GM12864 (cell line): ENCODE measurements around the gene MAP3K4.
"Not testable (repeated sequence)": the region's sequence is repeated elsewhere in the genome, so short reads cannot be mapped to it uniquely, and the experiment has no call there.

ENCODE experiments used
- DNase-seq: peaks from one replicate; pipeline ENCODE4 v3.0.0-alpha.2; 2011; ENCODE audit warnings: low read depth
- H3K4me3 ChIP-seq: 2 replicates; pipeline ENCODE4 v1.5.1; 2011; ENCODE audit warnings: mild to moderate bottlenecking, low read depth, low read length, control low read depth
- TF ChIP-seq, protein P1 (sequence below): IDR thresholded peaks from 2 replicates; pipeline ENCODE4 v1.5.1; 2011; ENCODE audit warnings: low read depth, mild to moderate bottlenecking, moderate library complexity, low read length, control low read depth, inconsistent platforms; ENCODE audit errors: missing control alignments

Gene MAP3K4

GRCh38 chr6:161115468-161115867, 123.9 kb downstream of the MAP3K4 start:
- TF ChIP-seq, protein P1, sequence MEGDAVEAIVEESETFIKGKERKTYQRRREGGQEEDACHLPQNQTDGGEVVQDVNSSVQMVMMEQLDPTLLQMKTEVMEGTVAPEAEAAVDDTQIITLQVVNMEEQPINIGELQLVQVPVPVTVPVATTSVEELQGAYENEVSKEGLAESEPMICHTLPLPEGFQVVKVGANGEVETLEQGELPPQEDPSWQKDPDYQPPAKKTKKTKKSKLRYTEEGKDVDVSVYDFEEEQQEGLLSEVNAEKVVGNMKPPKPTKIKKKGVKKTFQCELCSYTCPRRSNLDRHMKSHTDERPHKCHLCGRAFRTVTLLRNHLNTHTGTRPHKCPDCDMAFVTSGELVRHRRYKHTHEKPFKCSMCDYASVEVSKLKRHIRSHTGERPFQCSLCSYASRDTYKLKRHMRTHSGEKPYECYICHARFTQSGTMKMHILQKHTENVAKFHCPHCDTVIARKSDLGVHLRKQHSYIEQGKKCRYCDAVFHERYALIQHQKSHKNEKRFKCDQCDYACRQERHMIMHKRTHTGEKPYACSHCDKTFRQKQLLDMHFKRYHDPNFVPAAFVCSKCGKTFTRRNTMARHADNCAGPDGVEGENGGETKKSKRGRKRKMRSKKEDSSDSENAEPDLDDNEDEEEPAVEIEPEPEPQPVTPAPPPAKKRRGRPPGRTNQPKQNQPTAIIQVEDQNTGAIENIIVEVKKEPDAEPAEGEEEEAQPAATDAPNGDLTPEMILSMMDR, result no peak
- DNase-seq, result no peak
- no peak overlapping the region for H3K4me3 ChIP-seq

DNA sequence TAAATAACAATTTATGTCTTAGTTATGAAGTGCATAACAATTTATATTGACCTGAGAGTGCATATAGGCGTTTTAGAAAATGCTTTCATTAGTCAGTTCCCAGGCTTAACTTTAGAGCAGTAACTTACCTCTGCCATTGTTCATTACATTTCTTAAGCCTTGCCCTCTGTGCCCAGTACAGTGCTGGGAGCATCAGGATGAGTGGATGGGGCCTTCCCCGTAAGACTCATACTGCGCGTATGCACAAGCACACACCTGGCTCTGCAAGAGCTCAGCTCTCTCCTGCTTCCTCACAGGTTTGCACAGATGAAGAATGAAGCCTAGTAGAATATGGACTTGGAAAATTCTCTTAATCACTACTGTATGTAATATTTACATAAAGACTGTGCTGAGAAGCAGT, 125.0 kb downstream of the MAP3K4 start:
- DNase-seq, result no peak
- no peak overlapping the region for H3K4me3 ChIP-seq
- TF ChIP-seq, protein P1, result no peak

DNA sequence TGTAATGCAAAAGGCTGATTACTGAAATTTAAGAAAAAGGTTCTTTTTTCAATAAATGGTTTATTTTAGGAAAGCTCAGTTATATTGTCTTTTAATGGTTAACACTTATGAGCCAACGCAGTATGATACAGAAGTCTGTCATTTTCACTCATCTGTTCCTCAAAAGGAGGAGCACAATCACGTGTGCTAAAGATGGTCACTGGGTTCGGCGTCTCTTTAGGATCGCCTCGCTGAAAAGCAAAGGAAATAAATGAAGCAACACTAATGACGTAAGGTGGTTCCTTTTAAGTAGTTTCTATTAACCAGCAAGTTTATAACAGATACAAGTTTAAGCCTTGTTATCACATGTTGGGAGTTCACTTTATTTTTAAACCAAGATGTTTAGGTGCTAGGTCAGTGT, 125.7 kb downstream of the MAP3K4 start:
- TF ChIP-seq, protein P1, result no peak
- no peak overlapping the region for H3K4me3 ChIP-seq
- no peak for DNase-seq

- H3K4me3 ChIP-seq, result no peak overlapping the region
- TF ChIP-seq, protein P1, result no peak
- DNase-seq, result no peak
These were observed 126.4 kb downstream of the MAP3K4 start for GRCh38 chr6:161117942-161118341.

DNA sequence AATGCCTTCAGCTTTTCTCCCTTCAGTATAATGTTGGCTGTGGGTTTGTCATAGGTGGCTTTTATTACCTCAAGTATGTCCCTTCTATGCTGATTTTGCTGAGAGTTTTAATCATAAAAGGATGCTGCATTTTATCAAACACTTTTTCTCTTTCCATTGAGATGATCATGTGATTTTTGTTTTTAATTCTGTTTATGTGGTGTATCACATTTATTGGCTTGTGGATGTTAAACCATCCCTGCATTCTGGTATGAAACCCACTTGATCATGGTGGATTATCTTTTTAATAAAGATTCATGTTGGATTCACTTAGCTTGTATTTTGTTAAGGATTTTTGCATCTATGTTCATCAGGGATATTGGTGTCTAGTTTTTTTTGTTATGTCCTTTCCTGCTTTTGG, 131.8 kb downstream of the MAP3K4 start:
- not testable (repeated sequence) for DNase-seq, H3K4me3 ChIP-seq

DNA sequence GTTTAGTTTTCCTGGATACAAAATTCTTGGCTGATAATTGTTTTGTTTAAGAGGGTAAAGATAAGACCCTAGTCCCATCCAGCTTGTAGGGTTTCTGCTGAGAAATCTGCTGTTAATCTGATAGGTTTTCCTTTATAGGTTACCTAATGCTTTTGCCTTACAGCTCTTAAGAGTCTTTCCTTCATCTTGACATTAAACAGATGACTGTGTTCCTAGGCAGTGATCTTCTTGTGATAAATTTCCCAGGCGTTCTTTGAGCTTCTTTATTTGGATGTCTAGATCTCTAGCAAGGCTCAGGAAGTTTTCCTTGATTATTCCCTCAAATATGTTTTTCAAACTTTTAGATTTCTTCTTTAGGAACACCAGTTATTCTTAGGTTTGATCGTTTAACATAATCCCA, 134.0 kb downstream of the MAP3K4 start:
- H3K4me3 ChIP-seq, result no peak overlapping the region
- TF ChIP-seq, protein P1, result no peak
- DNase-seq, result no peak

DNA sequence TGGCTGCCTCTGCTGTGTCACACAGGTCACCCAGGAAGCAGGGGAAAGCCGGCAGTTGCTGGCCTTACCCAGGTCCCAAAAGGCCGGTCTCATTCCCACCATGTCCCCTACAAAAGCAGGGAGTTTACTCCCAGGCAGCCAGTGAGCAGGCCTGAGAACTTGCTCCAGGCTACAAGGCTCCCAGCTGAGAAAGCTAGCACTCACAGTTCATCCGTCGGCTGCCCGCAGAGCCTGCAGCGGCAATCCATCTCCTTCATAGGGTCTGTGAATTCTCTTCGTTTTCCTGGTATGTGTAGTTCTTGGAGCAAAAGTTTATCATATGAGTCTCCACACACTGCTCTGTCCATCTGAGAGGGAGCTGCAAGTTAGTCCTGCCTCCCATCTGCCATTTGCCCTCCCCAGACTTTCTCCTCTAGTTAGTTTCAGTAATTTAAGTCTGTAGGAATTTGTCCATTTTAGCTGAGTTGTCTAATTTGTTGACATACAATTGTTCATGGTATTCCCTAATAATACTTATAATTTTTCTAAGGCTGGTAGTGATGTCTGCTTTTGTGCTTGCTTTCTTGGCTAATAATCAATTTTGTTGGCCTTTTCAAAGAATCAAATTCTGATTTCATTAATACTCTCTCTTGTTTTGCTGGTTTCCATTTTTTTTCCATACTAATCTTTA, 135.6 kb downstream of the MAP3K4 start:
- TF ChIP-seq, protein P1, result no peak
- DNase-seq, result no peak
- H3K4me3 ChIP-seq, result no peak overlapping the region
